ENCODE results near the gene FGD5.

Gene FGD5

GRCh38 chr3:14832975-14833722, 14.4 kb downstream of the FGD5 start:
- H3K36me3 ChIP-seq (ENCODE audit: control insufficient read depth, insufficient read depth, low read length), result no peaks in the 10 kb centered on the region
- H3K27ac ChIP-seq (ENCODE audit: low read depth, low read length, severe bottlenecking), result no peak overlapping the region
- no peak overlapping the region for H3K4me3 ChIP-seq (ENCODE audit: extremely low read depth, insufficient read depth, low read length, poor library complexity, severe bottlenecking)
- H3K4me1 ChIP-seq (ENCODE audit: control insufficient read depth, insufficient read depth, low read length, poor library complexity, severe bottlenecking), result no peaks in the 10 kb centered on the region
- WGBS, 2 experiments (ENCODE audit: insufficient coverage in 2 of 2), result 89 to 96% methylated on average over 9 to 13 of the region's 14 CpGs
- H3K9me3 ChIP-seq (ENCODE audit: control insufficient read depth, low read length), result no peaks in the 10 kb centered on the region

- no peaks in the 10 kb centered on the region for H3K9me3 ChIP-seq (ENCODE audit: control insufficient read depth, low read length)
- no peaks in the 10 kb centered on the region for H3K36me3 ChIP-seq (ENCODE audit: control insufficient read depth, insufficient read depth, low read length)
- H3K4me1 ChIP-seq (ENCODE audit: control insufficient read depth, insufficient read depth, low read length, poor library complexity, severe bottlenecking), result no peaks in the 10 kb centered on the region
- H3K27ac ChIP-seq (ENCODE audit: low read depth, low read length, severe bottlenecking), result no peak overlapping the region
- 100% methylated on average over 1 of the region's 3 CpGs for WGBS, 2 experiments (ENCODE audit: insufficient coverage in 2 of 2)
- H3K4me3 ChIP-seq (ENCODE audit: extremely low read depth, insufficient read depth, low read length, poor library complexity, severe bottlenecking), result no peak overlapping the region
Measured at GRCh38 chr3:14834121-14834520, 15.4 kb downstream of the FGD5 start.

GRCh38 chr3:14834807-14835466, 16.2 kb downstream of the FGD5 start:
- no peaks in the 10 kb centered on the region for H3K9me3 ChIP-seq (ENCODE audit: control insufficient read depth, low read length)
- no peak overlapping the region for H3K27ac ChIP-seq (ENCODE audit: low read depth, low read length, severe bottlenecking)
- 91 to 96% methylated on average over 12 to 13 of the region's 15 CpGs for WGBS, 2 experiments (ENCODE audit: insufficient coverage in 2 of 2)
- H3K4me1 ChIP-seq (ENCODE audit: control insufficient read depth, insufficient read depth, low read length, poor library complexity, severe bottlenecking), result no peaks in the 10 kb centered on the region
- H3K4me3 ChIP-seq (ENCODE audit: extremely low read depth, insufficient read depth, low read length, poor library complexity, severe bottlenecking), result no peak overlapping the region
- H3K36me3 ChIP-seq (ENCODE audit: control insufficient read depth, insufficient read depth, low read length), result no peaks in the 10 kb centered on the region

- Histone ChIP-seq H3K4me1 (ENCODE audit: control insufficient read depth, insufficient read depth, low read length, poor library complexity, severe bottlenecking) (no peaks in the 10 kb centered on the region), H3K4me3 (ENCODE audit: extremely low read depth, insufficient read depth, low read length, poor library complexity, severe bottlenecking) (no peak overlapping the region), H3K27ac (ENCODE audit: low read depth, low read length, severe bottlenecking) (no peak overlapping the region), H3K9me3 (ENCODE audit: control insufficient read depth, low read length) (no peaks in the 10 kb centered on the region), H3K36me3 (ENCODE audit: control insufficient read depth, insufficient read depth, low read length) (no peaks in the 10 kb centered on the region)
- WGBS, 2 experiments (ENCODE audit: insufficient coverage in 2 of 2), result 90 to 91% methylated on average over 9 of the region's 9 CpGs
Measured at GRCh38 chr3:14836049-14836468, 17.3 kb downstream of the FGD5 start.

- Histone ChIP-seq H3K4me1 (ENCODE audit: control insufficient read depth, insufficient read depth, low read length, poor library complexity, severe bottlenecking) (no peaks in the 10 kb centered on the region), H3K4me3 (ENCODE audit: extremely low read depth, insufficient read depth, low read length, poor library complexity, severe bottlenecking) (no peak overlapping the region), H3K36me3 (ENCODE audit: control insufficient read depth, insufficient read depth, low read length) (no peaks in the 10 kb centered on the region), H3K27ac (ENCODE audit: low read depth, low read length, severe bottlenecking) (no peak overlapping the region), H3K9me3 (ENCODE audit: control insufficient read depth, low read length) (no peaks in the 10 kb centered on the region)
- 77 to 83% methylated on average over 12 of the region's 15 CpGs for WGBS, 2 experiments (ENCODE audit: insufficient coverage in 2 of 2)
Measured at GRCh38 chr3:14837186-14837877, 18.6 kb downstream of the FGD5 start.

GRCh38 chr3:14837878-14838258, 19.1 kb downstream of the FGD5 start:
- H3K9me3 ChIP-seq (ENCODE audit: control insufficient read depth, low read length), result no peaks in the 10 kb centered on the region
- H3K27ac ChIP-seq (ENCODE audit: low read depth, low read length, severe bottlenecking), result no peak overlapping the region
- WGBS, 2 experiments (ENCODE audit: insufficient coverage in 2 of 2), result 88 to 97% methylated on average over 3 to 5 of the region's 5 CpGs
- H3K4me3 ChIP-seq (ENCODE audit: extremely low read depth, insufficient read depth, low read length, poor library complexity, severe bottlenecking), result no peak overlapping the region
- H3K36me3 ChIP-seq (ENCODE audit: control insufficient read depth, insufficient read depth, low read length), result no peaks in the 10 kb centered on the region
- H3K4me1 ChIP-seq (ENCODE audit: control insufficient read depth, insufficient read depth, low read length, poor library complexity, severe bottlenecking), result no peaks in the 10 kb centered on the region

- 64 to 76% methylated on average over 4 to 5 of the region's 7 CpGs for WGBS, 2 experiments (ENCODE audit: insufficient coverage in 2 of 2)
- H3K4me3 ChIP-seq (ENCODE audit: extremely low read depth, insufficient read depth, low read length, poor library complexity, severe bottlenecking), result no peak overlapping the region
- no peaks in the 10 kb centered on the region for H3K9me3 ChIP-seq (ENCODE audit: control insufficient read depth, low read length)
- no peaks in the 10 kb centered on the region for H3K4me1 ChIP-seq (ENCODE audit: control insufficient read depth, insufficient read depth, low read length, poor library complexity, severe bottlenecking)
- H3K27ac ChIP-seq (ENCODE audit: low read depth, low read length, severe bottlenecking), result no peak overlapping the region
- H3K36me3 ChIP-seq (ENCODE audit: control insufficient read depth, insufficient read depth, low read length), result no peaks in the 10 kb centered on the region
Measured at GRCh38 chr3:14839236-14839635, 20.5 kb downstream of the FGD5 start.

- Histone ChIP-seq H3K27ac (ENCODE audit: low read depth, low read length, severe bottlenecking) (no peak overlapping the region), H3K4me3 (ENCODE audit: extremely low read depth, insufficient read depth, low read length, poor library complexity, severe bottlenecking) (no peak overlapping the region), H3K9me3 (ENCODE audit: control insufficient read depth, low read length) (no peaks in the 10 kb centered on the region), H3K36me3 (ENCODE audit: control insufficient read depth, insufficient read depth, low read length) (no peaks in the 10 kb centered on the region), H3K4me1 (ENCODE audit: control insufficient read depth, insufficient read depth, low read length, poor library complexity, severe bottlenecking) (no peaks in the 10 kb centered on the region)
- WGBS, 2 experiments (ENCODE audit: insufficient coverage in 2 of 2), result 83 to 92% methylated on average over 6 to 8 of the region's 9 CpGs
Measured at GRCh38 chr3:14841836-14842235, 23.1 kb downstream of the FGD5 start.

- Histone ChIP-seq H3K4me3 (ENCODE audit: extremely low read depth, insufficient read depth, low read length, poor library complexity, severe bottlenecking) (no peak overlapping the region), H3K27ac (ENCODE audit: low read depth, low read length, severe bottlenecking) (no peak overlapping the region), H3K36me3 (ENCODE audit: control insufficient read depth, insufficient read depth, low read length) (no peaks in the 10 kb centered on the region), H3K9me3 (ENCODE audit: control insufficient read depth, low read length) (no peaks in the 10 kb centered on the region), H3K4me1 (ENCODE audit: control insufficient read depth, insufficient read depth, low read length, poor library complexity, severe bottlenecking) (no peaks in the 10 kb centered on the region)
- WGBS, 2 experiments (ENCODE audit: insufficient coverage in 2 of 2), result 90 to 100% methylated on average over 1 to 2 of the region's 3 CpGs
Measured at GRCh38 chr3:14842277-14842676, 23.5 kb downstream of the FGD5 start.

- Histone ChIP-seq H3K36me3 (ENCODE audit: control insufficient read depth, insufficient read depth, low read length) (no peaks in the 10 kb centered on the region), H3K9me3 (ENCODE audit: control insufficient read depth, low read length) (no peaks in the 10 kb centered on the region), H3K4me3 (ENCODE audit: extremely low read depth, insufficient read depth, low read length, poor library complexity, severe bottlenecking) (no peak overlapping the region), H3K27ac (ENCODE audit: low read depth, low read length, severe bottlenecking) (no peak overlapping the region), H3K4me1 (ENCODE audit: control insufficient read depth, insufficient read depth, low read length, poor library complexity, severe bottlenecking) (peaks cover 9% of the 10 kb centered on the region)
- 95 to 96% methylated on average over 6 to 8 of the region's 8 CpGs for WGBS, 2 experiments (ENCODE audit: insufficient coverage in 2 of 2)
Measured at GRCh38 chr3:14843321-14843720, 24.6 kb downstream of the FGD5 start.

Data from mesodermal cell (in vitro differentiated cells).